Mucosa of descending colon (tissue), 3 donors: ENCODE results near the gene TGOLN2. TPM values are rescaled to one million over a fixed set of nuclear protein-coding genes. Genes with fewer than 3 reads are reported as not detected.

Source experiments
- ATAC-seq: fragments of 200-7000 bp; cut with Tn5 transposase; one replicate; pipeline ENCODE4 v1.9.1; 2020; ENCODE audit warnings: mild to moderate bottlenecking, moderate library complexity
- DNase-seq, 3 donors: peaks; one replicate each; pipeline ENCODE4 v3.0.0-alpha.2; 2020
- H3K36me3 ChIP-seq: fragments of 200-600 bp; one replicate; pipeline ENCODE4 v1.8.0; 2021; ENCODE audit warnings: low read depth, mild to moderate bottlenecking
- H3K4me1 ChIP-seq: fragments of 200-600 bp; one replicate; pipeline ENCODE4 v1.8.0; 2021; ENCODE audit warnings: low read depth, mild to moderate bottlenecking
- H3K4me3 ChIP-seq: fragments of 200-600 bp; one replicate; pipeline ENCODE4 v1.8.0; 2021; ENCODE audit warnings: mild to moderate bottlenecking
- H3K9me3 ChIP-seq: fragments of 200-600 bp; one replicate; pipeline ENCODE4 v1.8.0; 2021; ENCODE audit warnings: mild to moderate bottlenecking
- CTCF ChIP-seq: fragments of 200-600 bp; IDR thresholded peaks from one replicate; pipeline ENCODE4 v1.8.0; 2022; ENCODE audit warnings: antibody characterized with exemption, mild to moderate bottlenecking
- intact Hi-C, 2 donors: fragments of 100-400 bp; cut with DNase I in 1 of 2; cut with micrococcal nuclease in 1 of 2; formaldehyde crosslinking; loops; one replicate each; pipeline versions ENCODE4 v1.11.0 to v1.11.1; 2022; cut with DNase I, micrococcal nuclease
- total RNA-seq, 3 donors: library from RNA; stranded (reverse); fragmentation: NEBNext Ultra II Directional in 2 of 3; extraction: Animal tissue kit (Norgen Biotek cat#: 25700) in 2 of 3; gene quantifications; one replicate each; pipeline versions ENCODE4 v1.2.1 to v1.2.4, GENCODE V29; 2021 to 2023
- donor health status: DM: no; HTN: no; CAD: no; lungs with moderate emphysema.
- donor health status: DM: no; HTN: no; CAD: no.
- donor health status: DM: no; HTN: yes; CAD: no.

Gene TGOLN2
- total RNA-seq, 3 donors from 2014 or later: 148 to 227 (median 163) TPM

GRCh38 chr2:85273738-85274731 lies 53.8 kb downstream of the TGOLN2 start:
- Histone ChIP-seq H3K36me3 (no peaks in the 10 kb centered on the region), H3K9me3 (no peaks in the 10 kb centered on the region), H3K4me1 (peaks cover 12% of the 10 kb centered on the region), H3K4me3 (no peak overlapping the region)
- intact Hi-C loops: no loop called here
- TF ChIP-seq CTCF: no peak
- ATAC-seq (peak; percentile 16), DNase-seq (no peak)

GRCh38 chr2:85272357-85272756 lies 55.4 kb downstream of the TGOLN2 start:
- H3K4me1 ChIP-seq: peaks cover 7% of the 10 kb centered on the region
- no peak for TF ChIP-seq CTCF
- DNase-seq (peak in 1 of 3 donors; percentile 68), ATAC-seq (peak; percentile 49)
- intact Hi-C loops: no loop called here
- H3K9me3 ChIP-seq: no peaks in the 10 kb centered on the region
- H3K36me3 ChIP-seq: no peaks in the 10 kb centered on the region
- H3K4me3 ChIP-seq: no peak overlapping the region

GRCh38 chr2:85269959-85270358 lies 57.8 kb downstream of the TGOLN2 start:
- Histone ChIP-seq H3K4me3 (no peak overlapping the region), H3K9me3 (no peaks in the 10 kb centered on the region), H3K4me1 (peaks cover 7% of the 10 kb centered on the region), H3K36me3 (no peaks in the 10 kb centered on the region)
- no peak for TF ChIP-seq CTCF
- peak; percentile 65 for ATAC-seq
- DNase-seq: peak in 1 of 3 donors; percentile 41
- intact Hi-C loops: no loop called here

Other genes starting within 250 kb of the TGOLN2 start
- 10 to 100 TPM in 1 of 3 donors, 1 to 10 TPM in 2; 1.3 to 22.9 (median 3.0) TPM for gene TCF7L1, start 194.6 kb downstream of the TGOLN2 start, total RNA-seq
- 100 to 1,000 TPM; 154 to 378 (median 278) TPM for gene RETSAT, start 26.5 kb upstream of the TGOLN2 start, total RNA-seq
- 10 to 100 TPM; 18.1 to 29.8 (median 23.0) TPM for gene ELMOD3, start 26.8 kb upstream of the TGOLN2 start, total RNA-seq
- 100 to 1,000 TPM in 1 of 3 donors, 10 to 100 TPM in 2; 46.3 to 103 (median 71.2) TPM for gene CAPG, start 82.4 kb upstream of the TGOLN2 start, total RNA-seq
- 10 to 100 TPM in 1 of 3 donors, 1 to 10 TPM in 2; 6.7 to 13.1 (median 8.6) TPM for gene SH2D6, start 90.7 kb upstream of the TGOLN2 start, total RNA-seq
- gene MAT2A, start 211.2 kb upstream of the TGOLN2 start, total RNA-seq: 100 to 1,000 TPM; 156 to 229 (median 167) TPM
- 10 to 100 TPM; 26.4 to 39.1 (median 31.7) TPM for gene GGCX, start 233.5 kb upstream of the TGOLN2 start, total RNA-seq
- gene VAMP8, start 249.6 kb upstream of the TGOLN2 start, total RNA-seq: 100 to 1,000 TPM; 125 to 312 (median 254) TPM